Activated CD4-positive, alpha-beta T cell treated with anti-CD3 and anti-CD28 coated beads for 1 hour (primary cell): Measurements from ENCODE around the gene PRUNE2.

ENCODE experiments used
- DNase-seq: peaks from one replicate; pipeline ENCODE4 v3.0.0-alpha.2; 2020

The PRUNE2 gene

DNA sequence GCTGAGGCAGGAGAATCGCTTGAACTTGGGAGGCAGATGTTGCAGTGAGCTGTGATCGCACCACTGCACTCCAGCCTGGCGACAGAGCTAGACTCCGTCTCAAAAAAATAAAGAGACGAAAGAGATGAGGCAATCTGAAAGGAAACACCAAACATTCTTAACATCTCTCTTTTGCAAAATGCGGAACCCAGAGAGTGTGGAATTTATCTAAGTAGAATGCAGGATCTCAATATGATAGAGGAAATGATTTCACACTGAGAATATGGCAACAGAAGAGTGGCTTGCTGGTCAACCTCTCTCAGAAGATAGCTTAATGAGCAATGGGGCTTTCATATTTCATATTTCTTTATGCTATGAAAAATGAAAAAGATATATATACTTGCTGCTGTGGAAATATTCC is 175.1 kb downstream of the PRUNE2 start:
- no peak for DNase-seq

DNA sequence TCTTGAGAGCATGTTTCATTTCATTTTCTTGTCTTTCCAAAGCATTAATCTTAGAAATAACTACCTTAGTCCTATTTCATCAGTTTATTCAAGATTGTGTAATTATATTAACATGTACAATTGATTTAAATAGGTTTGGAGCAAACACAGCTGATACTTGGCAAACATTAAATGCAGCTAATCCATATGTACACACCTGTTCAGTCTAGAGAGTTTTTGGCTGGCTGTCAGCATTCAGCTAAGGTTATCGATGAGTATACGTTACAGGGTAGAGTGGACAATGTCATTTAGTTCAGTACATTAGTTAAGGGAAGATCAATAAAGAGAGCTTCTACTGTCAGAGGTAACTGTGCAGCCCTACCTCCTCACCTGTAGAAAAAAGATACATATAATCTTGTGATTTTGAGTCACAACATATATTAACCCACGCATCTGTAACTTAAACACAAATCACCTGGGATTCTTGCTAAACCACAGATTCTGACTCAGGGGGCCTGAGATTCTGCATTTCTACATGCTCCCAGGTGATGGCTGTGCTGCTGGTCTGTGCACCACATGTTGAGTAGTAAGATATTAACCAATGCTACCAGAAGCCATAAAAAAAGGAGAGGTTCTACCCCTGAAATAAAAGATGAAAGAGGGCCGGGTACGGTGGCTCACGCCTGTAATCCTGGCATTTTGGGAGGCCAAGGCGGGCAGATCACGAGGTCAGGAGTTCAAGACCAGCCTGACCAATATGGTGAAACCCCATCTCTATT is 175.8 kb downstream of the PRUNE2 start:
- no peak for DNase-seq

DNA sequence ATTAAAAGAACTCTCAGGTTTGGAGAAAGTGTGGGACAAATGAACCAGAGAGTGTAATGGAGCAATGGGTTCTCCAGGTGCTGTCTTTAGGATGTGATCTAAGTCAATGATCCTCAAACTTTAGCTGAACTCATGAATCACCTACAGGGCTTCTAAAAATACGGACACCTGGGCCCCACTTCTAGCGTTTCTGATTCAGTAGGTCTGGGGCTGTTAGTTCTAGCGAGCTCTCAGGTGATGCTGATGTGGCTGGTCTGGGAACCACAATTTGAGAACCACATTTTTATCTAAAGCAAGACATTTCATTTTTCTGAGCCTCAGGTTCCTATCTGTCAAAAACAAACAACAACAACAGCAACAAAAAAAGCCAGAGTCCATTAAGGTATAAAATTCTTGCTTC is 176.8 kb downstream of the PRUNE2 start:
- no peak for DNase-seq

DNA sequence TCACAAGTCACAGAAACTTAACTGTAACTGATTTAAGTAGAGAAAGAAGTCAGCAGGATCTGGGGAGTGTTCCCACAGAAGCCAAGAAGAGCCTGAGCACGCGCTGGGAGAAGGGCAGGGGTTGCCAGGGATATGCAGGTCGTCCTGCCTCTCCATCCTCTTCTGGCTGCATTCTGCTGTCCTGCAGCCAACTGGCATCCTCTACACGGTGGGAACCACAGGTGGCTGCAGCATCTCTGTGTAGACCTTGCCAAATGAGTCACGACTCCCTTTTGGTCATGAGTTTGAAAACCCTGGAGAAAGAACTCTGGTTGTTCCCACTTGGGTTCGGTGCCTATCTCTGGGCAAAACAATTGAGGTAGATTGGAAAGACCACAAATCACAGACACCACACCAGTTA is 180.0 kb downstream of the PRUNE2 start:
- DNase-seq, result no peak

DNA sequence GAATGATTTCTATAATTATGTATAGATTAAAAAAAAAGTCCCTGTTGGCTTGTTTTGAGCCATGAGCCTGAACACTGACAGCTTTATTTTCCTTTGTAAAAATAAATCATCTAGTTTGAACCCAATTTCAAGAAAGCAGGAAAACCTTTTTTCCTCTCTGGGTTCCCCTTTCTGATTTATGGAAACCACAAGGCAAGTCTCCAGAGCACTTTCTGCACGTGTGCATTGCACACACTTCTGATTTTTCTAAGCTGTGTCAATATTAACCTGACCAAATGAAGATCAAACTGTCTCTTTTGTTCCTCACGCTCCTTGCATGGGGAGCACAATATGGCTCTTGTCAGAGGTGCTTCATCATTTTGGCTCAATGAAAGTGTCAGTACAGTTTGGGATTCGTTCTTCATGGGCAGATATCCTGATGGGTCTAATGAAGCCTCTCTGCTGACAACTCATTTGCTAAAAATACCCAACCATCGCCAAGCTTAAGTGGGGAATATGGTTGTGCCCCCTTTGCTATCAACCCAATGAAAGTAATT is 180.8 kb downstream of the PRUNE2 start:
- no peak for DNase-seq

DNA sequence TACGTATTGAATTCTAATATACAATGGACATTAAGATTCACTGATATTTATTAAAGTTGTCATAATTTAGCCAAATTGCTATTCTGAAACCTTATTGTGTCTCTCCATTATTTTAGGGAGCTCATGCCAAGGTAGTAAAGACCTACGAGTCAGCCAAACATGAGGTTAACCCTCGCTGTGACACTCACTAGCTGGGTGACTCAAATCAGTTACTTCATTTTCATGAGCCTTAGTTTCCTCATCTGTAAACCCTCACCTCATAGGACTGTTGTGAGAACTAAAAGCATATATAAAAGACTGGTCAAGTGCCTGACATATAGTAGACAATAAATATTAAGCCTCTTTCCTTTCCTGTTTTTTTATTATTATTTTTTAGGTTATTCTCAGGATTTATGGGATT is 185.7 kb downstream of the PRUNE2 start:
- DNase-seq, result no peak

DNA sequence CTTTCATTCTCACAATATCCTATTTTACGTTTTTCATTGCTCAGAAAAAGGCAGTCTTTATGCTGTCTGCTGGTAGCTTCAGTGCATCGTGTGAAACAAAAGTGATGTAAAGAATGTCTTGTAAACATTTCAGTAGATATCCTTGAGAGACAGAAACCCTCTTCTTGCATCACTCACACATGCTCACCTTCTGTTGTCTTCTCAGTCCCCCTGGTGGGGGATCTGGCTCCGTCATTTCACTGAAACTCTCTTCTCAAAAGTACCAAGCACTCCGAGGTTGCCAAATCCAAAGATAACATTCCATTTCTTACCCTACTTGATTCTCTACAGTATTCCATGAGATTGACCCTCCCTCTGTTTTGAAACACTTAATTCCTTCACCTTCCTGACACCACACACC is 187.7 kb downstream of the PRUNE2 start:
- DNase-seq, result no peak

DNA sequence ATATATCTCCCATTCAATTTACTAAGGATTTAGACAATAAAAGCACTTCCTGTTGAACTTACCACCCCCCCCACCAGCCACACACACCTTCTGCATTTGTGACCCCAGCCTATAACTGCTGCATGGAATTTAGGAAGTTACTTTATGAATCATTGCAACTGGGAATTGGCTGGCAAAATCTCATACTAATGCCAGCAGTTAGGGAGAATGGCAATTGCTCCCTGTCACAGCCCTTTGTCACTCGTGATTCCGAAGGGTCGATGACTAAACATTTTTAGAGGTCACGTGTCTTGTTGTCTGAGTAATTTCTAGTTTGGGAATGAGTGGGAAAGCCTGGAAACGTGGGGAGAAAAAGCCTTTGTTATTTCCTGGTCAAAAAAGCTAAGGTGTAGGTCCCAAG is 188.3 kb downstream of the PRUNE2 start:
- DNase-seq, result no peak

DNA sequence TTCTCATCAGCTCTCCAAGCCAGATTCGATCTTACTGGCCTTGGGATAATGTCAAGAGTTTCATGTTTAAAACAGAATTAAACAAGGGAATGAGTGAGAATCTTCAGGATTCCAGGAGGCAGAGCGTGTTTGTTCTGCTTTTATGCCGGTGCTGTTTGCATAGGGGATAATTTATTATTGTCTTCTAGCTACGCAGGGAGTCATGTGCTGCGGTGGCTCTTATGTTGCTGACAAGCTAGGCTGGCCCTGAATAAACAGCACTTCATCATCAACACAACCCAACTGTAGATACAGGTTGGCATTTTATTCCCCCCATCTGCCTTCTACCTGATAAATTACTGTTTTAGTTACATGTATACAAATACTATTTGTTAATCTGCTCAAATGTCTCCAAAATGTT is 188.7 kb downstream of the PRUNE2 start:
- DNase-seq, result no peak

DNA sequence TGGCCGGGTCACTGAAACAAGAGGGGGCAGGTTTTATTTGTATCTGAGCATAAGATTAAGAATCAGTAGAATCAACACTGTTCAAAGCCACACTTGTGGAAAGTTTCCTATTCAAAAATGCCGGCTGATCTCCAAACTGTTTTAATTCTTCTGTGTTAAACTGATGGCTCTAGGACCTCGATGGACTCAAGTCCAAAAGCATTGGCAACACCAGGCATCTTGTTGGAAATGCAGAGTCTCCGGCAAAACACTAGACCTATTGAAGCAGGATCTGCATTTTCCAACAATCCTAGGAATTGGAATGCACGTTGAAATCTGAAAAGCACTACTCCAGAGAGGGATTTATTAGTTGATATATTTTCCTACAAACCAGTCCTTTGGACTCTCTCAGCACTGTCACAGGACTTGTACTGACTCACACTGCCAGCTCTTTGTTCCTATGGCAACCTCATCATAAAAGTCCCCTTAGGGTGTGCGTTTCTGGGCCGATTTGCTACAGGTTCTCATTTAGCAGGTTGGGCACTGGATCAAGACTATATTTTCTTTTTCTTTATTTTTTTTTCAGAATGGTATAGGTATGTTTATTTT is 189.7 kb downstream of the PRUNE2 start:
- no peak for DNase-seq

DNA sequence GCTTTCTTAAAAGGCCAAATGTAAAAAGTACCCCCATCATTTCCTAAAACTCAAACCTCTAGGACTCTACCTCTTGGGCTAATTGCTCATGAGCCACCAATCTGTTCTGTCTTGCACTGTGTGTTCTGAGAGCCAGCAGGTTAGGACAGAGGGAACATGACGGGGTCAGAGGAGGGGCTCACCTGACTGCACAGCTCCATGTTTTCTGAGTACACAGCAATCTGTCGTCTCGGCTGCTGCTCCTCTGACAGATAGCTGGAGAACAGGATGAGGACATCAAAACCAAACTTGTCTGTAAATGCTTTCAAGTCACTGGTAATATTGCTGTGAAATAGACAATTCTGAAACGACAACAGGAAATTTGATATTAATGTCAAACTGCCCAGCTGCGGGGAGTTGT is 192.5 kb downstream of the PRUNE2 start:
- DNase-seq, result no peak

DNA sequence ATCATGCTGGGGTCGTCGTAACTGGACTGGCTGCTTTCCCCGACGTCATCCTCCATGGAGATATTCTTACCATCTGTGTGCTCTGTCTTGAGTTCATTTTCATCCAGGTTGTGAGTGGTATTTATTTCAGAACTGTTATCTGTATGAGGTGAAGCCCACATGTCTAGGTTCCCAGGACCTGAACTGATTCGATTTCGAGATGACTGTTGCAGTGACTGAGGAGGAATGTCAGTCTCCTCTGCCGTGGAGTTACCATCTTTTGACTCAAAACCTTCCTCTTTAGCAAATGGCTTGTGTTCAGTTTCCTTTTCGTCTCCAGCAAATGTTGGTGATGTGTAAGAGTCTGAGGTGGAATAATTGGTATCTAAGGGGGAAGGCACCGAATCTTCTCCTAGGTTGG is 196.9 kb downstream of the PRUNE2 start:
- no peak for DNase-seq

DNA sequence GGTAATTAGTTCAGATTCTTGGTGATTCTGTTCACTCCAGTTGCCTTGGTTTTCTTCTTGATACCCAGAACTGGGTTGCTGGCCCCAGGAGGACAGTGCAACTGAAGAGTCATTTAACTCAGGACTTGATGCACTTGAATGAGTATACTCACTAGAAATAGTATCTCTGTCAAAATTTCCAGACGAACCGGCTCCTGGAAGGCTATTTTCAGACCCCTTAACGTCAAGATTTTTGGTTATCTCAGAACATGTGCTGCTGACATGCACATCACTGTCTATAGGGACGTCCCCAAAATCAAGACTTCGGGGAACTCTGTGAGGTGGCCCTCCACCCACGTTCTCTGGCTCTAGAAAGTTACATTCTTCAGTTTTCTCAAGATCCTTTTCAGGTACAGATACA is 198.4 kb downstream of the PRUNE2 start:
- no peak for DNase-seq

DNA sequence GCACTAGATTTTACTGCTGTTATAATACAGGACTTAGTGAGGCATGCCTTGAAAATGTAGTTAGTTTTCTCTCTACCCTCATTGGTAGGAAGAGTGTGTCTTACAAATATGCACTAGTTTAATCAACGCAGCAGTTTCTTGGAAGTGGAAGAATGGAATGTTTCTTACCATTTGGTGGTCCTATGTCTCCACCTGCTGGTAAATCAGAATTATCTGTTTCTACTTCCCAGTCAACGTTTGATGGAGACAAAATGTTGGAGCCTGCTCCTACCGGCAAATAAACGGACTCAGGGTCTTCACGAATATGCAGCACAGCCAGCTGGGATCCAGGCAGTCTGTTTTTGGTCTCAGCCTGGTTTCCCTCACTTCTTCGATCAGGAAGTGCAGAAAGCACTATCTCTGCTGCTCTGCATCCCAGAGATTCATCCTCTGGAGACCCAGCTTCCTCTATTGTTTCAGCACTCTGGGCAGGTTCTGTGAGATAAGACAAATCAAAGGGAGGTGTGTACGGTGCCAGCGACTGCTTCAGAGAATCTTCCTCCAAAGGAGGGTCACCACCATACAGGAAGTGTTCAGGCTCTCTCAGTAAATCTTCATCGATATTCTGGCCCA is 201.2 kb downstream of the PRUNE2 start:
- no peak for DNase-seq

DNA sequence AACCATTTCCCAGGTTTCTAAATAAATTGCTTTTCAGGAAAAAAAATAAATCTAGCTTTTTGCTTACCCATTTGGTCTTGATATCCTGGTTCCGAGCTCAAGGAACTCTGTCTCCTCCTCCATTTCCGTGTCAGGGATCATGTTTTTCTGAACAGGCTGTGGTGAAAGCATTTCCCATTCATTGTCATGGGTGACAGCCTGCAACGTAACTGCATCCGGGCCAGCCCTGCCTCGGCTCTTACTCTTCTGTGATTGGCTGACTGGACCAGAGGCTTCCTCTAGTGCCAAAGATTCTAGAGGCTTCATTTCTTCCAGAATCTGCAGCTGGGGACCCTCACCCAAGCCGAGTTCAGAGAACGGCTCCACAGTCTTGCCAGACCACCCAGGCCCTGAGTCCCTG is 202.6 kb downstream of the PRUNE2 start:
- DNase-seq, result no peak

DNA sequence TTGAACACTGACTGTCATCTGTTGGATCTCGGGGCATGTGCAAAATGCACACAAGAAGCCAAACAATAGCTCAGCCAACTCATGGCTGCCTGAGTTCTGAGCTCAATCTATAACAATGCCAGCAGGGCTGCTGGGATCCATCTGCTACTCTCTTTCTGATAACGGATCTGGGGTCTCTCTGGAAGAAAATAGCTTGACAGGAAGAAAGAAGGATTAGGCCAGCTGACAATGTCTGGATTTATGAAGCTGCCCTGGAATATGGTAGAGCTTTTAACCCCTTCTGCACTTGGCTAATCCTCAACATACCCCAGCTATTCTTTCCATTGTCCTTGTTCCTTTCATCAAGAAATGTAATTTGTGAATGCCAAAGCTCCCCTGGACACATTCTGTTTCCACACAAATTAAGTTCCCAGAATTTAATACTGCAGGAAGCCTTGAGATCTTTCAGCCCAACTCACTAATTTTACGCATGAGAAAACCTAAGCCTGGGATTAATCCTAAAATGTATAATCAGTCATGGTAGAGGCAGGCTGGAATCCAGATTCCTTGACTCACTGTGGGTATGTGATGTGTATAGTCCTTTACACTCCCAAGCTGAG is 204.4 kb downstream of the PRUNE2 start:
- no peak for DNase-seq

DNA sequence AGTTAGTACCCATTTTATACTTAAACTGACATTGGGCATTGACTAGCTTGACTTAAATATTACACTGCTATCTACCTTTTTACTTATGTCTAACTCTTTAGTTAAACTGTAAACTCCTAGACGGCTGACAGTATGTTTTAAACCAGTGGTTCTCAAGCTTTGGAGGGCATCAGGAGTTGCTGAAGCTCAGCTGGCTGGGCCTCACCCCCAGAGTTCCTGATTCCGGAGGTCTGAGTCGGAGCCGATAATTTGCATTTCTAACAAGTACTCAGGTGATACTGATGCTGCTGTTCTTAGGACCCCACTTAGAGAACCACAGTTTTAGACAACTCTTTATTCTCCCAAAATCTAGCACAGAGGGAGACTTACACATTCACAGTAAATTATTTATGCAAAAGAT is 205.0 kb downstream of the PRUNE2 start:
- no peak for DNase-seq

DNA sequence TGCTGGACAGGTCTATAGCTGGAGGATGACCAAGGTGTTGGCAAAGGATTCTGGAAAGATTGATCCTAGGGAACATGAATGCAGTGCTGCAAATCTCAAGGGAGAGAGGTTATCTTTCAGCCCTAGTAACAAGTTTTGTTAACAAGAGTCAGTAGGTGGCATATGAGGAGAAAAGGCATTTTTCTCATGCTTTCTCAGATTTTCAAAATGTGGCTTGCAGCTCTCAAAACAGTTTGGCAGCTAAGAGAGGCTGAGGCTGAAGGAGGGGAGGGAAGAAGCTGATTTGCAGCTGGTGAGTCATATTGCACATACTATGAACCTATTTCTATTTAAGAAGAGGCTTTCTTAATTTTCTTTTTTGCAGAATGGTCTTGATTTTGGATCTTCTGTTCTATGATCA is 205.9 kb downstream of the PRUNE2 start:
- DNase-seq, result no peak

DNA sequence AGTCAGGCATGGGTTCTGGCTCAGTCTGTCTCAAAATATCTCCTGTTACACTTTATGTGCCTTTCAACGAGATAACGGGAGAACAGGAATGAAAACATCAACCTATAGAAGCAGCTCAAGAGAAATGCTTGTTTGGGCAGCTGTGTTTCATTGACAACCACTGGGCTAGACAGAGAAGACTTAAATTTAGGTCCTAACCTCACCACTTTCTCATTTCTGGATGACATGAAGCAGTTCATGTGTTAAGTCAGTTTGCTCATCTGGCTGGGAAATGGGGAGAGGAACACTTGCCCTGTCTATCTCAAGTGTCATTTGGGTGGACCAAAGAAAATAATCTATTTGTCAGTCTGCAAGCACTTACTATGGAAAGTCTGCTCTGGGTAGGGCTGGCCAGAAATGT is 208.4 kb downstream of the PRUNE2 start:
- DNase-seq, result no peak

DNA sequence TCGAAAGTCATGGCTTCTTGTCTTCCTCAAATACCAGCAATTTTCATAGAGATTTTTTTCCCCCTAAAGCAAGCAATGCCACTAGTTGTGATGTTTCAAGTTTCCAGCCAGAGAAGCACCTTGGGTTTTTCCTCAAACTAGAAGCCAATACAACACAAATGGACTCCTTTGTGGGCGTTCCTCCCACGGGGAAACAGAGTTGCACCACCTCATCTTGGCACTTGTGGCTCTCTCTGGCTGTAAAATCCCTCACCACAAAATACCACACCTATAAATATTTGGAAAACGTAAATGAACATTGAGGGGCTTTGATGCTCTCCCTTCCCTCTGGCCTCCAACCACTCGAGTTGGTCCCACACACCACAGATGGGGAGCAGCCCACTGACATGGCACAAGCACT is 208.8 kb downstream of the PRUNE2 start:
- no peak for DNase-seq

DNA sequence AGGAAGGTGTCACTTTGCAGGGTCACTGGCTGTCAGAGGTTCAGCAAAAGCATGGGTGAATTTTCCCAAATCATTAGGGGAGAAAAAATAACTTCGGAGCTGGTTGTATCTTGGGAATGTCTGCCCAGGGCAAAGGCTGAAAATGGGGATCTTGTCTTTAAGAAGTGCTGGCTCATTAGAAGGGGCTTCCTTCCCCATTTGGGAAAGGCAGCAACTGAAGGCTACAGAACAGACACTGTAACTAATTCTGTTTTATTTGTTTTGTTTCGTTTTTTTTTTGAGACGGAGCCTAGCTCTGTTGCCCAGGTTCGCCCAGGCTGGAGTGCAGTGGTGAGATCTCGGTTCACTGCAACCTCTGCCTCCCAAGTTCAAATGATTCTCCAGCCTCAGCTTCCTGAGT is 212.0 kb downstream of the PRUNE2 start:
- no peak for DNase-seq

DNA sequence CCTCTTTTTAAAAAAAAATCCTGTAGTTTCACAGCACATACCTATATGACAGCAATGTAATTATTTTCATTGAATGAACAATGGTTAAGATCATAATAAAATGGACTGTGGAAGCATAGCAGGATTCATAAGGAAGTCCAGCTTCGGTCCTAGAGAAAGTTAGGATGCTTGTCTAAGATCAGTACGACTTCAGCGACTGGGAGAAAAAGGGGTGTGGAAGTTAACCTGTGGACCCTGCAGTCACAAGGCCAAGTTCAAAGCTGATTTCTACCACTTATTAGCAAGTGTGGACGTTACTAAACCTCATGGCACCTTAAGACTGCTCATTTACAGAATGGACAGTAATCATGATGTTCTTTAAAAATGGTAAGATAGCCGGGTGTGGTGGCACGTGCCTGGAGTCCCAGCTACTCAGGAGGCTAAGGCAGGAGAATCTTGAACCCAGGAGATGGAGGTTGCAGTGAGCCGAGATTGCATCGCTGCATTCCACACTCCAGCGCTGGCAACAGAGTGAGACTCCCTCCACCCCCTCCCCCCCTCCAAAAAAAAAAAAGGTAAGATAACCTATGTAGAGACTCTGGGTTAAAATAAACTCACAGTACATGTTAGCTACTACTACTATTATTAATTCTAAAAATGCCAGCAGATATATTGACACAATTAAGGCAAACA is 213.3 kb downstream of the PRUNE2 start:
- DNase-seq, result no peak
